ENCODE data around the gene GPC5. TPM values are rescaled to one million over a fixed set of nuclear protein-coding genes. Genes with fewer than 3 reads are reported as not detected.

GPC5 gene
- total RNA-seq, 1 experiment from 2014 or later = 0.15 TPM

DNA sequence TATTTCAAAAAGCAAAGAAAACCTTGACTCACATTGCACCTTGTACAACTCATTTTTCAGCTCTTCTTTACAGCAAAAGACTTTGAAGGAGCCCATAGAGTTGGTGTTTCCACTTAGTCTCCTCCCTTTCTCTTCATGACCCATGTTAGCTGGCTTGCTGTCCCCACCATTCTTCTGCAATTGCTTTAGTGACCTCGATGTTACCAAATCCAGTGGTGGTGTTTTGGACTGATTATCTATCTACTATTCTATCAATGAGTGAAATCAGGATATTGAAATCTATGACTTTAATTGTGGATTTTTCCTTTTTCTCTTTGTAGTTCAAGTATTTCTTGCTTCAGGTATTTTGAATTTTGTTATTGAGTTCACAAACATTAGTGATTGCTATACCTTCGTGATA, 197.3 kb downstream of the GPC5 start:
- WGBS (ENCODE audit: extremely low coverage, insufficient read length, low lambda C conversion rate) = no CpG with 5 or more reads among the region's 2 CpGs
- H3K4me3 Mint-ChIP-seq = no peak overlapping the region
- H2BK12ac ChIP-seq (ENCODE audit: insufficient read length, low read depth, low read length) = no peak overlapping the region
- H3K4ac ChIP-seq (ENCODE audit: low read depth, low read length) = no peak overlapping the region
- no peak overlapping the region for H3K4me2 ChIP-seq (ENCODE audit: insufficient read depth, insufficient read length, low read length)
- TF ChIP-seq, protein P1, sequence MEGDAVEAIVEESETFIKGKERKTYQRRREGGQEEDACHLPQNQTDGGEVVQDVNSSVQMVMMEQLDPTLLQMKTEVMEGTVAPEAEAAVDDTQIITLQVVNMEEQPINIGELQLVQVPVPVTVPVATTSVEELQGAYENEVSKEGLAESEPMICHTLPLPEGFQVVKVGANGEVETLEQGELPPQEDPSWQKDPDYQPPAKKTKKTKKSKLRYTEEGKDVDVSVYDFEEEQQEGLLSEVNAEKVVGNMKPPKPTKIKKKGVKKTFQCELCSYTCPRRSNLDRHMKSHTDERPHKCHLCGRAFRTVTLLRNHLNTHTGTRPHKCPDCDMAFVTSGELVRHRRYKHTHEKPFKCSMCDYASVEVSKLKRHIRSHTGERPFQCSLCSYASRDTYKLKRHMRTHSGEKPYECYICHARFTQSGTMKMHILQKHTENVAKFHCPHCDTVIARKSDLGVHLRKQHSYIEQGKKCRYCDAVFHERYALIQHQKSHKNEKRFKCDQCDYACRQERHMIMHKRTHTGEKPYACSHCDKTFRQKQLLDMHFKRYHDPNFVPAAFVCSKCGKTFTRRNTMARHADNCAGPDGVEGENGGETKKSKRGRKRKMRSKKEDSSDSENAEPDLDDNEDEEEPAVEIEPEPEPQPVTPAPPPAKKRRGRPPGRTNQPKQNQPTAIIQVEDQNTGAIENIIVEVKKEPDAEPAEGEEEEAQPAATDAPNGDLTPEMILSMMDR (conservative IDR thresholded peaks at IDR 0.05) = no peak
- no peak overlapping the region for H2BK120ac ChIP-seq (ENCODE audit: low read depth, low read length, poor library complexity, severe bottlenecking)
- no peaks in the 10 kb centered on the region for H3K4me1 ChIP-seq (ENCODE audit: insufficient read depth, low read length)
- H2BK20ac ChIP-seq (ENCODE audit: low read depth, low read length, poor library complexity, severe bottlenecking) = no peak overlapping the region
- peaks cover 0 to 2% of the 10 kb centered on the region in 2 experiments; a peak in 1 of 5 replicates for H3K9me3 Mint-ChIP-seq
- H3T11ph ChIP-seq (ENCODE audit: low read length) = no peak overlapping the region
- no peaks in the 10 kb centered on the region for H3K23me2 ChIP-seq (ENCODE audit: insufficient read length, low read depth, low read length, poor library complexity, severe bottlenecking)
- no peak overlapping the region for H4K5ac ChIP-seq (ENCODE audit: insufficient read length, low read depth, low read length)
- H4K8ac ChIP-seq (replicated peaks; ENCODE audit: insufficient read length, low read depth, low read length) = no peak overlapping the region
- H3K56ac ChIP-seq (ENCODE audit: insufficient read length, low read depth, low read length) = no peak overlapping the region
- no peaks in the 10 kb centered on the region for H3K27me3 ChIP-seq (ENCODE audit: insufficient read depth, low read length)
- H3K23ac ChIP-seq (ENCODE audit: insufficient read length, low read depth, low read length) = no peak overlapping the region
- no peak overlapping the region for H2BK15ac ChIP-seq (ENCODE audit: low read depth, low read length)
- H3K27ac Mint-ChIP-seq = no peak overlapping the region
- no peak overlapping the region for H3K14ac ChIP-seq (ENCODE audit: insufficient read depth, low read length)
- H3K4me1 Mint-ChIP-seq = no peaks in the 10 kb centered on the region
- no peaks in the 10 kb centered on the region for H3K36me3 Mint-ChIP-seq (ENCODE audit: insufficient read depth in 1 of 3, low read depth in 3 of 3)
- no peak overlapping the region for H2AK5ac ChIP-seq (ENCODE audit: insufficient read length, low read length)
- no peak overlapping the region for H3K27ac ChIP-seq (ENCODE audit: insufficient read length, low read depth, low read length)
- no peak overlapping the region for H3K18ac ChIP-seq (ENCODE audit: insufficient read length, low read depth, low read length)
- DNase-seq = no peak
- H2AFZ ChIP-seq (ENCODE audit: low read length) = no peak overlapping the region
- no peak overlapping the region for H3K9ac ChIP-seq (ENCODE audit: extremely low read depth, insufficient read length, low read length)
- H3K79me2 ChIP-seq (ENCODE audit: insufficient read depth, low read length) = no peaks in the 10 kb centered on the region
- no peaks in the 10 kb centered on the region for H4K20me1 ChIP-seq (ENCODE audit: control insufficient read depth, insufficient read depth, insufficient read length)
- H2BK5ac ChIP-seq (ENCODE audit: insufficient read length, low read length) = no peak overlapping the region
- no peaks in the 10 kb centered on the region for H3K27me3 Mint-ChIP-seq (ENCODE audit: low read depth)
- no peaks in the 10 kb centered on the region for H3K79me1 ChIP-seq (ENCODE audit: insufficient read depth, low read depth, low read length, poor library complexity, severe bottlenecking)
- no peaks in the 10 kb centered on the region for H3K9me3 ChIP-seq (ENCODE audit: control insufficient read depth, low read depth, low read length)
- H4K91ac ChIP-seq (ENCODE audit: insufficient read length, low read depth, low read length) = no peak overlapping the region

Measured in H9 (cell line).